SK-N-SH (cell line): Measurements from ENCODE around the gene SSR4. TPM values are rescaled to one million over a fixed set of nuclear protein-coding genes. Genes with fewer than 3 reads are reported as not detected.

ENCODE experiments used
- CTCF ChIA-PET: fragments of 300-600, 350-600 bp; formaldehyde crosslinking; extraction: SDS; loops from one replicate; lab custom pipeline; 2021; lab: Yijun Ruan, JAX
- POLR2A ChIA-PET: fragments of 350-600 bp; sonication (Branson Sonifier 250); formaldehyde crosslinking; extraction: SDS; loops from one replicate; lab custom pipeline; 2020; ENCODE audit warnings: antibody characterized with exemption, inconsistent platforms; lab: Yijun Ruan, JAX
- DNase-seq: peaks from one replicate; pipeline ENCODE4 v3.0.0; 2012
- H2AFZ ChIP-seq: fragments of 200-600 bp; sonication (generic); 2 replicates; pipeline ENCODE4 v1.8.1; 2016; ENCODE audit warnings: antibody characterized with exemption, mild to moderate bottlenecking, low read depth
- H3F3A ChIP-seq: fragments of 200-600 bp; sonication (generic); replicated peaks from 2 replicates; pipeline ENCODE3; 2016; ENCODE audit warnings: antibody characterized with exemption, mild to moderate bottlenecking; ENCODE audit not compliant: insufficient read depth
- H3K27ac ChIP-seq, 2 experiments: fragments of 200-500 bp in 1 of 2; fragments of 200-600 bp in 1 of 2; sonication (Bioruptor generic) in 1 of 2; sonication (generic), shearing (Covaris generic) in 1 of 2; 2 replicates each; pipeline versions ENCODE4 v1.5.1 to v1.6.1; 2014 to 2016; ENCODE audit warnings: low read depth in 2 of 2, inconsistent platforms in 1 of 2, low read length in 1 of 2, mild to moderate bottlenecking in 1 of 2, mixed read lengths in 1 of 2
- H3K27me3 ChIP-seq: fragments of 200-600 bp; sonication (generic), shearing (Covaris generic); 2 replicates; pipeline ENCODE4 v1.6.1; 2016; ENCODE audit warnings: mixed run types; ENCODE audit not compliant: insufficient read depth
- H3K36me3 ChIP-seq, 2 experiments: fragments of 200-500 bp in 1 of 2; fragments of 200-600 bp in 1 of 2; sonication (Bioruptor generic) in 1 of 2; sonication (generic) in 1 of 2; replicated peaks in 1 of 2; 2 replicates each; pipeline versions ENCODE3 to v1.5.1; 2014 to 2016; ENCODE audit warnings: low read length in 1 of 2, mild to moderate bottlenecking in 1 of 2; ENCODE audit not compliant: insufficient read depth in 2 of 2, control insufficient read depth in 1 of 2
- H3K4me1 ChIP-seq, 2 experiments: fragments of 200-500 bp in 1 of 2; fragments of 200-600 bp in 1 of 2; sonication (Bioruptor generic) in 1 of 2; sonication (generic), shearing (Covaris generic) in 1 of 2; 2 replicates each; pipeline versions ENCODE4 v1.5.1 to v1.6.1; 2014 to 2016; ENCODE audit warnings: low read depth in 1 of 2, low read length in 1 of 2, mixed run types in 1 of 2; ENCODE audit not compliant: insufficient read depth in 2 of 2, control insufficient read depth in 1 of 2
- H3K4me2 ChIP-seq: fragments of 200-600 bp; sonication (generic), shearing (Covaris generic); 2 replicates; pipeline ENCODE4 v1.6.1; 2017; ENCODE audit warnings: mixed run types
- H3K4me3 ChIP-seq, 2 experiments: fragments of 200-500 bp in 1 of 2; fragments of 200-600 bp in 1 of 2; sonication (Bioruptor generic) in 1 of 2; sonication (generic), shearing (Covaris generic) in 1 of 2; 2 replicates each; pipeline versions ENCODE4 v1.5.1 to v1.8.1; 2014 to 2016; ENCODE audit warnings: low read depth in 2 of 2, inconsistent platforms in 1 of 2, low read length in 1 of 2, mild to moderate bottlenecking in 1 of 2, mixed read lengths in 1 of 2, moderate library complexity in 1 of 2
- H3K79me2 ChIP-seq: fragments of 200-600 bp; sonication (generic); 2 replicates; pipeline ENCODE4 v1.8.1; 2017; ENCODE audit warnings: mild to moderate bottlenecking; ENCODE audit not compliant: insufficient read depth
- H3K9ac ChIP-seq: fragments of 200-600 bp; sonication (generic); 2 replicates; pipeline ENCODE4 v1.6.1; 2017; ENCODE audit warnings: mixed run types
- H3K9me2 ChIP-seq: fragments of 200-600 bp; sonication (generic); 2 replicates; pipeline ENCODE4 v1.6.1; 2017; ENCODE audit warnings: mixed run types
- H3K9me3 ChIP-seq: fragments of 200-600 bp; sonication (generic); 2 replicates; pipeline ENCODE4 v1.6.1; 2017; ENCODE audit warnings: mixed run types, mild to moderate bottlenecking, moderate library complexity
- H4K20me1 ChIP-seq: fragments of 200-600 bp; sonication (generic); 2 replicates; pipeline ENCODE4 v1.6.1; 2017; ENCODE audit warnings: mild to moderate bottlenecking, mixed run types; ENCODE audit not compliant: insufficient read depth
- CTCF ChIP-seq: fragments of 200-600 bp; sonication (generic); IDR thresholded peaks from 2 replicates; pipeline ENCODE4 v1.6.1; 2017; ENCODE audit warnings: antibody characterized with exemption, mild to moderate bottlenecking, moderate library complexity
- EZH2phosphoT487 ChIP-seq: fragments of 200-600 bp; sonication (generic); IDR thresholded peaks from 2 replicates; pipeline ENCODE4 v1.6.1; 2017; ENCODE audit warnings: low read depth, mixed run types, mild to moderate bottlenecking, antibody characterized with exemption, moderate library complexity, borderline replicate concordance
- FOXM1 ChIP-seq: IDR thresholded peaks from 2 replicates; pipeline ENCODE4 v1.4.0; 2012; ENCODE audit warnings: low read depth, mild to moderate bottlenecking
- JUND ChIP-seq: IDR thresholded peaks from 2 replicates; pipeline ENCODE4 v1.4.0; 2012
- MAX ChIP-seq: IDR thresholded peaks from 2 replicates; pipeline ENCODE4 v1.4.0; 2012; ENCODE audit warnings: low read depth
- MXI1 ChIP-seq: IDR thresholded peaks from 2 replicates; pipeline ENCODE4 v1.6.1; 2012; ENCODE audit warnings: mild to moderate bottlenecking, low read depth, low read length, improper control_type of control experiment
- NFIC ChIP-seq: IDR thresholded peaks from 2 replicates; pipeline ENCODE4 v1.4.0; 2012; ENCODE audit warnings: borderline replicate concordance
- NRF1 ChIP-seq: IDR thresholded peaks from 2 replicates; pipeline ENCODE4 v1.6.1; 2012; ENCODE audit warnings: low read depth, mild to moderate bottlenecking, low read length
- POLR2AphosphoS5 ChIP-seq: IDR thresholded peaks from 2 replicates; pipeline ENCODE4 v1.6.1; 2012; ENCODE audit warnings: low read depth, low read length
- RAD21 ChIP-seq: IDR thresholded peaks from 2 replicates; pipeline ENCODE4 v1.6.1; 2012; ENCODE audit warnings: mild to moderate bottlenecking, low read length
- REST ChIP-seq: IDR thresholded peaks from 2 replicates; pipeline ENCODE4 v1.6.1; 2012; ENCODE audit warnings: mild to moderate bottlenecking, low read depth, low read length, moderate library complexity
- RFX5 ChIP-seq: IDR thresholded peaks from 2 replicates; pipeline ENCODE4 v1.6.1; 2012; ENCODE audit warnings: mild to moderate bottlenecking, improper control_type of control experiment, low read length
- RXRA ChIP-seq: IDR thresholded peaks from 2 replicates; pipeline ENCODE4 v1.4.0; 2012; ENCODE audit warnings: low read depth, mild to moderate bottlenecking, borderline replicate concordance
- TAF1 ChIP-seq: IDR thresholded peaks from 2 replicates; pipeline ENCODE4 v1.6.1; 2012; ENCODE audit warnings: low read depth, mild to moderate bottlenecking, low read length, moderate library complexity, borderline replicate concordance
- TCF12 ChIP-seq: IDR thresholded peaks from 2 replicates; pipeline ENCODE4 v1.4.0; 2012
- TEAD4 ChIP-seq: IDR thresholded peaks from 2 replicates; pipeline ENCODE4 v1.4.0; 2012; ENCODE audit warnings: mild to moderate bottlenecking, borderline replicate concordance; ENCODE audit not compliant: insufficient read depth
- USF1 ChIP-seq: IDR thresholded peaks from 2 replicates; pipeline ENCODE4 v1.4.0; 2012; ENCODE audit warnings: low read depth, borderline replicate concordance
- USF2 ChIP-seq: fragments of 150-350 bp; IDR thresholded peaks from 2 replicates; pipeline ENCODE4 v1.6.1; 2017; ENCODE audit warnings: antibody characterized with exemption, low read length, low read depth, borderline replicate concordance
- WGBS: methylation state at CpG from one replicate; pipeline ENCODE4 v1.1.6; 2017; ENCODE audit warnings: low lambda C conversion rate; 5-methylcytosine and 5-hydroxymethylcytosine counted together
- polyA plus RNA-seq, 3 experiments: library from polyadenylated mRNA; depleted of rRNA; stranded (reverse); fragments of >200 nt; gene quantifications; 2 replicates each; pipeline ENCODE4 v1.2.3, GENCODE V29; 2012

Gene SSR4
- polyA plus RNA-seq, 1 of the 3 experiments (the other 2 are of a cell fraction): 367 TPM

- no peak for TF ChIP-seq POLR2AphosphoS5
- TF ChIP-seq REST: no peak
- no peak for TF ChIP-seq USF1
- TF ChIP-seq NRF1: no peak
- TF ChIP-seq EZH2phosphoT487: no peak
- TF ChIP-seq NFIC: no peak
- no peak for TF ChIP-seq RFX5
- TF ChIP-seq RAD21: no peak
- TF ChIP-seq TCF12: no peak
- no peak for TF ChIP-seq FOXM1
- no peak for TF ChIP-seq CTCF
- TF ChIP-seq RXRA: no peak
- TF ChIP-seq JUND: no peak
- no peak for TF ChIP-seq TAF1
- TF ChIP-seq TEAD4: no peak
- TF ChIP-seq MXI1: no peak
- no peak for TF ChIP-seq USF2
- no peak for TF ChIP-seq MAX
These were observed 50.7 kb downstream of the SSR4 start for GRCh38 chrX:153845195-153845594.

More at GRCh38 chrX:153845195-153845594, 50.7 kb downstream of the SSR4 start:
- H3K9me2 ChIP-seq: no peaks in the 10 kb centered on the region
- ChIA-PET CTCF (no interaction called here), POLR2A (no interaction called here)
- H3K9ac ChIP-seq: no peak overlapping the region
- no peak overlapping the region for H3K4me3 ChIP-seq
- no peak overlapping the region for H3K27ac ChIP-seq
- H3K9me3 ChIP-seq: no peaks in the 10 kb centered on the region
- 28% methylated on average over 6 of the region's 6 CpGs for WGBS
- H3K27me3 ChIP-seq: peaks cover 47% of the 10 kb centered on the region
- no peaks in the 10 kb centered on the region for H4K20me1 ChIP-seq
- no peaks in the 10 kb centered on the region for H3F3A ChIP-seq
- H3K79me2 ChIP-seq: no peaks in the 10 kb centered on the region
- no peak overlapping the region for H2AFZ ChIP-seq
- no peaks in the 10 kb centered on the region for H3K4me1 ChIP-seq
- no peak overlapping the region for H3K4me2 ChIP-seq
- H3K36me3 ChIP-seq: no peaks in the 10 kb centered on the region
- no peak for DNase-seq
